Tibial artery (tissue), 4 donors: Measurements from ENCODE around the gene CBARP.
"Not testable (repeated sequence)": the region's sequence is repeated elsewhere in the genome, so short reads cannot be mapped to it uniquely, and the experiment has no call there.

Experiments
- DNase-seq, 2 donors: peaks; one replicate each; pipeline ENCODE4 v3.0.0-alpha.2; 2019
- H3K27ac ChIP-seq, 2 donors: fragments of 200-600 bp; sonication (generic) in 1 of 2; 1 replicate in 1 of 2; 2 replicates in 1 of 2; pipeline ENCODE4 v1.5.1; 2018 to 2019; ENCODE audit warnings: mild to moderate bottlenecking in 1 of 2
- H3K27me3 ChIP-seq, 2 donors: fragments of 200-600 bp; sonication (generic) in 1 of 2; one replicate each; pipeline versions ENCODE4 v1.5.1 to v1.6.0; 2016 to 2019
- H3K36me3 ChIP-seq, 3 donors: fragments of 200-600 bp; sonication (generic) in 2 of 3; one replicate each; pipeline ENCODE4 v1.5.1; 2016 to 2019; ENCODE audit warnings: mild to moderate bottlenecking in 2 of 3
- H3K4me1 ChIP-seq, 4 donors: fragments of 200-600 bp; sonication (generic) in 2 of 4; 1 replicate in 3 of 4; 2 replicates in 1 of 4; pipeline ENCODE4 v1.5.1; 2016 to 2019
- H3K4me3 ChIP-seq, 2 donors: fragments of 200-600 bp; sonication (generic) in 1 of 2; 1 replicate in 1 of 2; 2 replicates in 1 of 2; pipeline ENCODE4 v1.5.1; 2018 to 2019; ENCODE audit warnings: mild to moderate bottlenecking in 2 of 2
- H3K9me3 ChIP-seq, 3 donors: fragments of 200-600 bp; sonication (generic) in 1 of 3; one replicate each; pipeline ENCODE4 v1.5.1; 2016 to 2019
- intact Hi-C: fragments of 100-400 bp; cut with DNase I; formaldehyde crosslinking; loops from one replicate; pipeline ENCODE4 v1.15.0; 2023; ENCODE audit warnings: low total_unique reads
- TF ChIP-seq, protein P1 (sequence below), 2 experiments: fragments of 200-600 bp in 1 of 2; fragments of 450-650 bp in 1 of 2; IDR thresholded peaks; one replicate each; pipeline ENCODE4 v1.5.1; 2017 to 2019; ENCODE audit warnings: antibody characterized with exemption in 2 of 2, mild to moderate bottlenecking in 1 of 2, moderate library complexity in 1 of 2

Gene CBARP

GRCh38 chr19:1214862-1215731 lies 22.7 kb downstream of the CBARP start:
- H3K27ac ChIP-seq = peak overlapping the region; percentile 91 to 94
- no peaks in the 10 kb centered on the region for H3K27me3 ChIP-seq
- peaks cover 9 to 91% (median 80%) of the 10 kb centered on the region in 4 donors for H3K4me1 ChIP-seq
- H3K36me3 ChIP-seq = peaks cover 0 to 6% (median 4%) of the 10 kb centered on the region in 3 donors
- intact Hi-C loops = no loop called here
- H3K4me3 ChIP-seq = peak overlapping the region; percentile 10 to 25
- TF ChIP-seq, protein P1, sequence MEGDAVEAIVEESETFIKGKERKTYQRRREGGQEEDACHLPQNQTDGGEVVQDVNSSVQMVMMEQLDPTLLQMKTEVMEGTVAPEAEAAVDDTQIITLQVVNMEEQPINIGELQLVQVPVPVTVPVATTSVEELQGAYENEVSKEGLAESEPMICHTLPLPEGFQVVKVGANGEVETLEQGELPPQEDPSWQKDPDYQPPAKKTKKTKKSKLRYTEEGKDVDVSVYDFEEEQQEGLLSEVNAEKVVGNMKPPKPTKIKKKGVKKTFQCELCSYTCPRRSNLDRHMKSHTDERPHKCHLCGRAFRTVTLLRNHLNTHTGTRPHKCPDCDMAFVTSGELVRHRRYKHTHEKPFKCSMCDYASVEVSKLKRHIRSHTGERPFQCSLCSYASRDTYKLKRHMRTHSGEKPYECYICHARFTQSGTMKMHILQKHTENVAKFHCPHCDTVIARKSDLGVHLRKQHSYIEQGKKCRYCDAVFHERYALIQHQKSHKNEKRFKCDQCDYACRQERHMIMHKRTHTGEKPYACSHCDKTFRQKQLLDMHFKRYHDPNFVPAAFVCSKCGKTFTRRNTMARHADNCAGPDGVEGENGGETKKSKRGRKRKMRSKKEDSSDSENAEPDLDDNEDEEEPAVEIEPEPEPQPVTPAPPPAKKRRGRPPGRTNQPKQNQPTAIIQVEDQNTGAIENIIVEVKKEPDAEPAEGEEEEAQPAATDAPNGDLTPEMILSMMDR (IDR thresholded peaks at IDR 0.05) = peak in 1 of 2 experiments; percentile 3
- peak; percentile 78 to 95 for DNase-seq
- no peaks in the 10 kb centered on the region for H3K9me3 ChIP-seq

DNA sequence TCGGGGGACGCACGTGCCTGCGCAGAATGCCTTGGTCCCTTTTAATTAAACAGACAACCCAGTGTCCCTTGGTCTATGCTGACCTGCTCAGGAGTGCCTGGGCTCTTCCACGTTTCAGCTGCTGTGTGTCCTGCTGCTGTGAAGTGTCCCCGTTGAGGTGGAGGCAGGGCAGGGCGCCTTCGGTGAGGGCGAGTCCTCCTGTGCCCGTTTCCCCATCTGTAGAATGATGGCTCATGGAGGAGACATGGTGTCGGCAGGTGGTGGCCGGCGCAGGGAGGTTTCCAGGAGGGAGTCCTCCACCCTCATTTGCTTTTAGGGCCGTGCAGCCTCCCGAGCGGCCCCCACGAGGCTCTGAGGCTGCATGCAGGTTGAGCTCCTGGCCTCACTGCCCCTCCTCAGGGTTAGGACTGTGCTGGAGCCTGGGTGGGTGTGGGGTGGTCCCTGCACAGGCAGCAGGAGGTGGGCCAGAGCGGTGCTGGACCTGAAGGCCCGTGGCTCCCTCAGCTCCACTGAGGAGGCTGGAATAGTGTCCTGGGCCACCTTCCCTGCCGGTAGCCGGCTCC lies 23.4 kb downstream of the CBARP start:
- peaks cover 0 to 7% (median 0%) of the 10 kb centered on the region in 3 donors for H3K36me3 ChIP-seq
- peak overlapping the region; percentile 10 to 25 for H3K4me3 ChIP-seq
- intact Hi-C loops = no loop called here
- H3K27ac ChIP-seq = peak overlapping the region; percentile 91 to 94
- H3K9me3 ChIP-seq = no peaks in the 10 kb centered on the region
- DNase-seq = no peak
- peaks cover 9 to 91% (median 82%) of the 10 kb centered on the region in 4 donors for H3K4me1 ChIP-seq
- H3K27me3 ChIP-seq = no peaks in the 10 kb centered on the region
- TF ChIP-seq, protein P1 (IDR thresholded peaks at IDR 0.05) = no peak

GRCh38 chr19:1213391-1214286 lies 24.2 kb downstream of the CBARP start:
- Histone ChIP-seq H3K36me3 (peaks cover 0 to 7% (median 0%) of the 10 kb centered on the region in 3 donors), H3K9me3 (no peaks in the 10 kb centered on the region), H3K27ac (peak overlapping the region; percentile 91 to 94), H3K4me1 (peaks cover 7 to 91% (median 83%) of the 10 kb centered on the region in 4 donors), H3K4me3 (peak overlapping the region; percentile 20 to 25), H3K27me3 (no peaks in the 10 kb centered on the region)
- TF ChIP-seq, protein P1 (IDR thresholded peaks at IDR 0.05) = no peak
- intact Hi-C loops = no loop called here
- peak; percentile 72 to 91 for DNase-seq

- DNase-seq = no peak
- Histone ChIP-seq H3K27me3 (no peaks in the 10 kb centered on the region), H3K36me3 (peaks cover 0 to 7% (median 0%) of the 10 kb centered on the region in 3 donors), H3K4me3 (no peak overlapping the region), H3K27ac (peak overlapping the region; percentile 45 to 94), H3K9me3 (no peaks in the 10 kb centered on the region), H3K4me1 (peaks cover 4 to 83% (median 71%) of the 10 kb centered on the region in 4 donors)
- TF ChIP-seq, protein P1 (IDR thresholded peaks at IDR 0.05) = no peak
- intact Hi-C loops = no loop called here
Measured at GRCh38 chr19:1211494-1212234, 26.1 kb downstream of the CBARP start.

GRCh38 chr19:1210227-1210538 lies 27.6 kb downstream of the CBARP start:
- Histone ChIP-seq H3K27me3 (no peaks in the 10 kb centered on the region), H3K9me3 (no peaks in the 10 kb centered on the region), H3K36me3 (peaks cover 0 to 7% (median 0%) of the 10 kb centered on the region in 3 donors), H3K4me1 (peaks cover 0 to 69% (median 57%) of the 10 kb centered on the region in 4 donors), H3K4me3 (no peak overlapping the region), H3K27ac (peak overlapping the region in 1 of 2 donors; percentile 32)
- DNase-seq = no peak
- intact Hi-C loops = no loop called here
- TF ChIP-seq, protein P1 (IDR thresholded peaks at IDR 0.05) = no peak

DNA sequence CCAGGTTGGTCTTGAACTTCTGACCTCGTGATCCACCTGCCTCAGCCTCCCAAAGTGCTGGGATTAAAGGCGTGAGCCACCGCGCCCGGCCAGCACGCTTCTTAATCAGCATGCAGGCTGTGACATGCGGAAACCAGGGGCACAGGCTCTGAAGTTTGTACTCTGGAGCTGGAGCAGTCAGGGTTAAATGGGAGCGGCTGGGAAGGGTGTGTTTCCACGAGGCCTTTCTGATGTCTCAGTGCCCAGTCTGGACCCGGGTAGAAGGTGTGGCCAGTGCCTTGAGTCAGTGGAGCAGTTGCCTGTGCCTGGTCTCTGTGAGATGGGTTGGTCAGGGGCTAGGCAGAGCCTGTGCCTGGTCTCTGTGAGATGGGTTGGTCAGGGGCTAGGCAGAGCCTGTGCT lies 29.0 kb downstream of the CBARP start:
- H3K4me3 ChIP-seq, DNase-seq, H3K27me3 ChIP-seq, H3K9me3 ChIP-seq, intact Hi-C loops, H3K36me3 ChIP-seq: not testable (repeated sequence)
- Histone ChIP-seq H3K4me1 (peaks cover 0 to 60% (median 48%) of the 10 kb centered on the region in 4 donors), H3K27ac (peak overlapping the region; percentile 16 to 32)
